ENCODE results near the gene CARS1. TPM values are rescaled to one million over a fixed set of nuclear protein-coding genes. Genes with fewer than 3 reads are reported as not detected.
"Not testable (repeated sequence)": the region's sequence is repeated elsewhere in the genome, so short reads cannot be mapped to it uniquely, and the experiment has no call there.

CARS1 gene
- total RNA-seq, 1 experiment from 2014 or later = 57.2 TPM

- DNase-seq (ENCODE audit: low spot score) = no peak
These were observed 33.1 kb upstream of the CARS1 start for GRCh38 chr11:3090096-3090901.

GRCh38 chr11:3089236-3090061 lies 32.2 kb upstream of the CARS1 start:
- DNase-seq (ENCODE audit: low spot score) = no peak

- no peak for DNase-seq (ENCODE audit: low spot score)
These were observed 31.6 kb upstream of the CARS1 start for GRCh38 chr11:3088806-3089205.

GRCh38 chr11:3087821-3088800 lies 30.9 kb upstream of the CARS1 start:
- DNase-seq (ENCODE audit: low spot score) = peak; percentile 78

- DNase-seq (ENCODE audit: low spot score) = no peak
These were observed 30.1 kb upstream of the CARS1 start for GRCh38 chr11:3087373-3087772.

- no peak for DNase-seq (ENCODE audit: low spot score)
These were observed 29.5 kb upstream of the CARS1 start for GRCh38 chr11:3086671-3087150.

GRCh38 chr11:3086114-3086513 lies 28.9 kb upstream of the CARS1 start:
- no peak for DNase-seq (ENCODE audit: low spot score)

- no peak for DNase-seq (ENCODE audit: low spot score)
These were observed 27.8 kb upstream of the CARS1 start for GRCh38 chr11:3085052-3085451.

GRCh38 chr11:3083321-3083720 lies 26.1 kb upstream of the CARS1 start:
- no peak for DNase-seq (ENCODE audit: low spot score)

GRCh38 chr11:3081386-3081751 lies 24.1 kb upstream of the CARS1 start:
- DNase-seq (ENCODE audit: low spot score) = no peak

GRCh38 chr11:3080733-3081385 lies 23.6 kb upstream of the CARS1 start:
- no peak for DNase-seq (ENCODE audit: low spot score)

GRCh38 chr11:3080104-3080503 lies 22.9 kb upstream of the CARS1 start:
- no peak for DNase-seq (ENCODE audit: low spot score)

GRCh38 chr11:3077846-3078440 lies 20.7 kb upstream of the CARS1 start:
- no peak for DNase-seq (ENCODE audit: low spot score)

- DNase-seq (ENCODE audit: low spot score) = no peak
These were observed 20.1 kb upstream of the CARS1 start for GRCh38 chr11:3077189-3077836.

GRCh38 chr11:3074912-3075589 lies 17.8 kb upstream of the CARS1 start:
- peak; percentile 22 for DNase-seq (ENCODE audit: low spot score)

GRCh38 chr11:3073029-3073435 lies 15.8 kb upstream of the CARS1 start:
- DNase-seq (ENCODE audit: low spot score) = no peak

- no peak for DNase-seq (ENCODE audit: low spot score)
These were observed 12.2 kb upstream of the CARS1 start for GRCh38 chr11:3069425-3069824.

GRCh38 chr11:3066308-3066707 lies 9.1 kb upstream of the CARS1 start:
- not testable (repeated sequence) for DNase-seq (ENCODE audit: low spot score)

- not testable (repeated sequence) for DNase-seq (ENCODE audit: low spot score)
These were observed 7.5 kb upstream of the CARS1 start for GRCh38 chr11:3064709-3065108.

GRCh38 chr11:3063876-3064275 lies 6.7 kb upstream of the CARS1 start:
- DNase-seq (ENCODE audit: low spot score) = not testable (repeated sequence)
